Measurements from ENCODE around the gene KRTAP8-1.

The KRTAP8-1 gene, protein sequence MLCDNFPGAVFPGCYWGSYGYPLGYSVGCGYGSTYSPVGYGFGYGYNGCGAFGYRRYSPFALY

DNA sequence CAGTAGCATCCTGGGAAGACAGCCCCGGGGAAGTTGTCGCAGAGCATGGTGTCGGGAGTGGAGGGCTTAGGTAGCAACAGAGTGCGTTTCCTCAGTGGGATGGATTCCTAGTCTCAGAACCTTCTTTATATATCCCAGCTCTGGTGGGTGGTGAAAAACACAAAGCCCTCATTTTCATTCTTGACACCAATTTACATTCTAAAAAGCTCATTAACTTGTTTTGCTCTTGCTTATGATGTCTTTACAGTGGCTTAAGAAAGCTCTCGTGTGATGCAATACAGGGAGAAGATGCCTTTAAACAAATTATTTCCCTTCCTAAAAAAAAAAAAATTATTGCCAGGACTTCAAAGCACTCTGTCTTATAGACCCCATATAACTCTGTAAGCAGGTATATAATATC lies at the start of gene KRTAP8-1:
Gene KRTAP8-1 (minus strand): TSS at position 101 of the 400 bp plus-strand sequence. CDS start 54 bp downstream, at position 47.
- no peak for DNase-seq (ENCODE audit: low read depth in 2 of 2)

DNA sequence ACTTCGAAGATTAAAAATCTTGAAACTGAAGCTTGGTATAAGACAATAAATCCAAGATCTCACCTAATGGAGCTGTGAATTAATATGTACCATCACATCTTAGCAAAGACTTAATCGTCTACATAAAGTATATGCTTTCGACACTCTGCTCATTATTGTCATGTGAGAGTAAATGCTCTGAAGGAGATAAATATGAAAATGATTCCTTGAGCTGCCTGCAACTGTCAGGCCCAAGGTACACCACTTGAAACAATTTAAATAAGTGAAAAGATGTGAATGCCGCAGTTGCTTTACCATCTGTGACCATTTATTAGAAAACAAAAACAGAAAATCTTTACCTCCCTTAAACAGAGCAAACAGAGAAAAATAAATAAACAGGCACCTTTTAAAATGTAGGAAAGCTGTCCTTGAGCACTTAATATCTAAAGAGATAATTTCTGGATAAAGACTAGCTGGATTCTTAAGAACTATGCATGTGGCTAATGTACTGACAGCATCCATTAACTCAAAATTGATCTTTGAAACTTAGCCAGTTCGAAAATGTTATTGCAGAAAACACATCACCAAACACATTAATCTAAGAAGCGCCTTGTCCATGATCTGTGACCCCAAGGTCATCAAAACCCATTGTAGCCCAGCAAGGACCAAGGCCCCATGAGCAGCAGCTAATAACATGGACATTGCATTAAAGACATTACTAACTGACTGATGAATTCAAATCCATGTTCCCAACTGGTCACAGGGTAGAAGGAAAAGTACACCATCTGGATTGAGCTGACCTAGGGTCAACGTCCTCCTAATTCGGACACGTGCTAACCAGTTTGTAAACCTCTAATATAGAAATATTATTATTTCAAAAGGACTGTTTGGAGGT lies 34.8 kb upstream of the KRTAP8-1 start:
- DNase-seq (ENCODE audit: low read depth in 2 of 2) = no peak

DNA sequence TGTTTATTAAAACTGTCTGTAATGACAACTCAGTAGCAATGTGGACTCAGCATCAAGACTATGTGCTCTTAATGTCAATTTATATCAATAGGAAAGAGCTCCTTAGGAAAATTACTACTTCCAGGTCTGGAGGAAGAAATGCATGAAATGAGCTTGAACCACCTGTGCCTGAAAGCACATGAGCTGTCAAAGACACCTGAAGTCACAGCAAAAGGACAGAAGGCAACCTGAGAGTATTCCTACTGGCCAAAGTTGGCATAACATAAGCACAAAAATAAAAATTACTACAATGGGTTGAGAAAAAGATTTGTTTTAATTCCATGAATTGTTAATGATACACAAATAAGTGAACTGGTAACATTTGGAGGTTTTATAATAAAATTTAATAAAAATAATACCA lies 29.9 kb upstream of the KRTAP8-1 start:
- no peak for DNase-seq (ENCODE audit: low read depth in 2 of 2)

DNA sequence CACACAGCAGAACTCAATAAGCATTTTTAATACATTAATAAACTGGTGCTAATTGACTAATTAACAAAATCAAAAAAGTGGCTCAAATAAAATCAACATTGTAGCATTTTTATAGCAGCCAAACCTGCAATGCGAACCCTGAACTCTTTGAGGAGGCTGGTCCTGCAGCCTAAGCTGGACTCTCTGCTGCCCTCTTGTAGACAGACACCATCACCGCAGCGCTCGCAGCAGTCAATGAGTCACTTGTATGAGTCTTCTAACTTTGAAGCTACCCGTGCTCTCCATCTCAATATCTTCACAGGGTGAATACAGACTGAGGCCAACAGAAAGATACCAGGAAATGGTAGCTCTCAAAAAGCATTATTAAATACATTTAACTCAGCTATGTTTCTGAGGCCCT lies 26.2 kb upstream of the KRTAP8-1 start:
- DNase-seq (ENCODE audit: low read depth in 2 of 2) = peak; percentile 10 to 29

DNA sequence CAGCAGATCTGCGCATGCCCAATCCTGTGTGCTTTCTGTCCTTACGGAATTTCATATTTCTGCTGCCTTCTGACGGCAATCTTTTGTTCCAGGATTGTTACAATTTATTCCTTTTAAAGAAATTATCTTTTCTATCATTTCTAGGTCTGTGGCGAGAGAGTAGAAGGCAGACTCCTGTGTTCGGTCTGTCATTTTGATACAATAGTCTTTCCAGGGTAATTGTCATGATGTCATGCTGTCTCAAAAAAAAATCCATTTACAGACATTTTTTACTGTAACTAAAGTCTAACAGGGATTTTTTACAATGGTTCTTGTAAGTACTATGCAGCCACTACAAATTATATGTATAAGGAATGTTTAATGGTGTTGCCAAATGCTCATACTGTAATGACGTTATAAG lies 25.5 kb upstream of the KRTAP8-1 start:
- no peak for DNase-seq (ENCODE audit: low read depth in 2 of 2)

DNA sequence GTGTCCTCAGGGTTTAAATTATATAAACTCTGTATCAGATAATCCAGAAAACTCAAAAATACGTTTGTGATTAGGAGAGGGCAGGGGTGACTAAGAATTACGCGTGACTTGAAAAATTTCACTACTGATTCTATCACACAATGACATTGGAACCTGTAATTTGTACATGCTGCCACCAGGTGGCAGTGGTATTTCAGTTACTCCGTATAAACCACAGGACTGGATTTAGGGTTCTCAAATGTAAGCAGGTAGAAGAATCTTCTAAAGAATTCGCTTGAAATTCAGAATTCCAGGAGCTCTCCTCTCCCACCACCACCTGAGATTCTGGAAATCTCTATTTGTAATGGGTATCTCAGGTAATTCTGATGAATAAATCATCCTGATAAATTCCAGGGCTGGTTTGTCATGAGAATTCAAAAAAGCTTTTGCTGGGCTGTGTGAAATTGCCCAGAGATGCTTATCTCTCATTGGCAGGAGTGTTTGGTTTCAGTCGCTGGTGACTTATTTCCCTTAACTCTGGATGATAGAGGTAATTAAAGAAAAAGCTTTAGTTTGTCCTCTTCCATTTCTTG lies 18.2 kb upstream of the KRTAP8-1 start:
- peak; percentile 19 to 21 for DNase-seq (ENCODE audit: low read depth in 2 of 2)

DNA sequence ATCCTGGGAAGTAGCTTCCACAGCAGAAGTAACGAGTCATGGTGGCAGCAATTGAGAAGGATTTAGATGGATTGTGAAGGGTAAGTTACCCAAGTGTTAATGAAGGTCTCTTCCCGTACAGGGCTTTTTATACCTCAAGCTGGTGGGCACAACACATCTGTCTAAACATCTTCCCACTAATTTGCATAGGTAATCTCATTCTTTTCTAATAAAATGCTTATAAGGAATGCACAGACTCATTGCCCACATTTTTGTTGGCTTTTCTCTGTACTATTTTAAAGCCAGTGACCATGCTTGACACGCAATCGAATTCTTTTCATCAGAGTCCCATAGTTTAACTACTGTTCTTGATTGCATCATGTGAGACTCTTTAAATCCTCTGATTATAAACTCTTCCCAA lies 16.6 kb upstream of the KRTAP8-1 start, which contains the start of gene KRTAP7-1:
Gene KRTAP7-1 (minus strand): TSS at position 101 of the 400 bp plus-strand sequence. CDS start 61 bp downstream, at position 40.
- no peak for DNase-seq (ENCODE audit: low read depth in 2 of 2)

DNA sequence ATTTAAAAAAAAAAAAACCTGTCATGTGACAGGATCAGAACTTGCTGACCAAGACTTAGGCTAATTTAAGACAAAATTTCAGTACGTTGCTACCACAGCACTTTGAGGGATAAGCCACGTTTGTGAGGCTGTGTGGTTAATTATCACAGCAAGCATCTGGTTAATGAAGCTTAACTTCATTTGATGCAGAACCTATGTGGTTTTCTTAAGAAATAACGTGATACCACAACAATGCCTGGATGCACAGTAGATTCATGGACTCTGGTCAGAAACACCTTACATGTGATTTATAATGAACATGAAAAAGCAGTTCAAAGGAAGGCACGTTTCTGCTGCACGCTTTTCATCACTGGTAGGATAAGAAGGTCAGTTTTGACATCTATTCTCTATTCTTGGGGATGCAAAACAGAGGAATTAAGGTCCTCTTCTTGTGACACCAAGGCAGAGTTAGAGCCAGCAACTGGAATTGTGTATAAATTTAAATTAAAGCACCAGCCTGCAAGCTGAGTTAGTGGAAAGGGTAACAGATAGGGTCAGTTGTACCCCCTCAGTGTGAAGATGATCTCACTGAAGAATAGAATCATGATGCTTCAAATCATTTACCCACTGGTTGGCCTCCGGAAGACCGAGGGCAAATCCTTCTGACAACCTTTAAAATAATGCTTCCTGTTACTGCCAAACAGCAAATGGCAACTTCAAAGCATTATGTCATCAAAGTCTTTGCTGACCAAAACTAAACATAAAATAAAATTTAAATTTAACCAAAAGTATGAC lies 6.0 kb upstream of the KRTAP8-1 start:
- no peak for DNase-seq (ENCODE audit: low read depth in 2 of 2)

DNA sequence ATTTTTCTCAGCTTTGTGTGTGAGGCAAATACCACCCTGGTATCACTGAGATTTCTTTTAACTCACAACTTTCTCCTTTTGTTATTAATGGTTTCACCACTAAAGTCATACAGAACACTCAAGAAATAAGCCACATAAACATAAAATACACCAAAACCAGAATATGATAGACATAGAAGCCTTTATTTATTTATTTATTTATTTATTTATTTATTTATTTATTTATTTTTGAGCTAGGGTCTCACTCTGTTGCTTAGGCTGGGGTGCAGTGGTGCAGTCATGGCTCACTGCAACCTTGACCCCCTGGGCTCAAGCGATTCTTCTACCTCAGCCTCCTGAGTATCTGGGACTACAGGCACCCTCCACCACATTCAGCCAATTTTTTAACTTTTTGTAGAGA lies 12.5 kb downstream of the KRTAP8-1 start:
- DNase-seq (ENCODE audit: low read depth in 2 of 2) = no peak

DNA sequence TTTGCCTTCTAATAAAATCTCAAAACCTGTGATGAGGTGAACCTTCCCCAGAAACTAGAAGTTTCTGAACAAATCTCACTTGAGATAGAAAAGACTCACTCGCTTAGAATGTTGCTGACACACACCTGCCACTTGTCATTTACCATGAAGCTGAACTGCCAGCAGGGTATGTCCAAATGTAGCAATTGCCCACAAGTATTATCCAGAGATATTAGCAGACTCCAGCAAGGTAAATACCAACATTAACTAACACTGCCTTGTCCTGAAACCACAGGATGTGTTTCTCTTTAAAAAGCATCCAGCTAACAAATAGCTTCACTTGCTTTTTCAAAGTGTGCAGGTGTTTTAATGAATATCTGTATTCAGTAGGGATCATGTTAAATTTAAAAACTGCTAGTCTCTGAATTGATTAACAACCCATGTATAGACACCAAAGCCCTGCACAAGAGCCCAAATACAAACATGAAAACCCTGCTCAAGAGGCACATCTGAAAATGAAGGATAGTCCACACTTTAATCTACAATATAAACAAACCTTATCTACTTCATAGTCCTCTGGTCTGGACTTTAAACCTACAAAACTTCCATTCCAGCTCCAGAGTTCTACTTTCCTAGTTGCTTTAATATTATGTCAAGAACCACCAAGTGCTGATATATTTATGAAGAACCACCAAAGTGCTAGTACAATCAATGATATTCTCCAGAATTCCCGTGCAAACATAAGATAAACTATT lies 19.3 kb downstream of the KRTAP8-1 start:
- no peak for DNase-seq (ENCODE audit: low read depth in 2 of 2)

DNA sequence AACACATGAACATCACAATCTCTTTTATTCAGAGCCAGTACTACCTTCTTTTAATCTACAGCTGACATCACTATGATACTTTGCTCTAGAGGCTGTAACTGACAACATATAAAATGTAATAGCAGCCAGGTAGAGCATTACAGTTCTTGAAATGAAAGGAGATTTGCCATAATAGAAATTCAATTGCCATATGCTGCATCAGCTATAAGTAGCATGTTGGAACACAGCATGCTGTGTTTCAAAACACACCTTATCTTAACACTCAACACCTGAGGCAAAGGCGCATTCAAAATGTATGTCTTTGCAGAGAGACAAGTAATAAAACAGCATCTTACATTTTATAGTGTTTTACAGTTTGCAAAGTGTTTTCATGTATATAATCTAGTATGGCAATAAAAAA lies 33.8 kb downstream of the KRTAP8-1 start:
- DNase-seq (ENCODE audit: low read depth in 2 of 2) = no peak

DNA sequence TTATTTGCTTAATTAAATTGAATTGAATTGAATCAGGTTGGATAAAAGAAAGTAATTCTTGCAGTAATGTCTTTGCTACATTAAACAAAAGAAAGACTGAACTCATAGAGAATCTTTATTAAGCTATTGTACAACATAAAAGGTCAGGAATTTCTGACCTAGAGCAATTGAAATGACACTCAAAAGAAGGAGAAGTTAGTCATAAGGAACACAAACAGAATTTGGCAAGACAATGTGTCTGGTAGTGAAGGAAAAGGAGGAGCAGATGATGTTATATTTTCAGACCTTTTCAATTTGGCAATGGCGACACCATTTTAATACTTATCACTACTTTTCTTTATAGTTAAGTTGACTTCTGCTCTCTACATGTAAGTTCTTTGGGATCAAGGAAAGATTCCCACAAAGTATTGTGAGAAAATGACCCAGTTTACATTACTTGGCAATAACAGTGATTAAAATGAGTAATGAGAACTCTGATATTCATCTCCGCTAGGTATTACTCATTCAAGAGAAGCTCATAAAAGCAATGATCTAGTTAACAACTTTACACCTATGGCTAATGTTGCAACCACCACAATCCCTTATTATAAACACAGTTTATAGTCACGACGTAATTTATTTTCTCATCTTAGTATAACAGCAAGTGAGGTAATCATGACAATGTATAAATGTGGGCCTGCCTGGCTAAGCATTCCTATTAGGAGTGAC lies 43.2 kb downstream of the KRTAP8-1 start:
- no peak for DNase-seq (ENCODE audit: low read depth in 2 of 2)
